ENCODE results near the gene UST. TPM values are rescaled to one million over a fixed set of nuclear protein-coding genes. Genes with fewer than 3 reads are reported as not detected.

UST gene
- total RNA-seq, 2 experiments from 2014 or later: 1.4 to 4.1 TPM

DNA sequence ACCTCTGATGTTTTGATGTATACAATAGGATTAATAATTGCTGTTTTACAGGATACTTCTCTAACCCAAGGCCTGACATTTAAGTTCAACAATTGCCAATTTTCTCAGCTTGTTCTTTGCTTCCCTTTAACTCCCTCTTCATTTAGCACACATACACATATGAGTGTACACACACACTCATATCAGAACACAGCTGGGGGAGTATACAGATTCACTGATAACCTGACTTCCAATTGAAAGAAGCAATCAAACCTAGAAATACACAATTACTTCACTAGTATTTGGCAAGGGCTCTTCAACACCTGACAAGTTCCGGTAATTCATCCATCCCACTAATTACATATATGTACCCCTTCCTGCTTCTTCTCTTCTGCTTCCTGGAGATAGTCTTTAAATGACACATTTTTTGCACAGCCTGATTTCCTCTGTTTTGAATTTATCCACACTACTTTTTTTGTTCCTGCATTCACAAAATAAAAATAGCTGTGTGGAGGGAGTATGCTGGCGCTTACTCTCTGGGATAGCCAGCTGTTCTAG, 11.2 kb downstream of the UST start:
- Histone ChIP-seq H3K4me2 (ENCODE audit: low read length) (peak overlapping the region; percentile 62), H3K9me2 (ENCODE audit: insufficient read depth, low read length) (no peaks in the 10 kb centered on the region), H3K27ac (ENCODE audit: low read depth, low read length, poor library complexity, severe bottlenecking) (peak overlapping the region; percentile 94), H2AFZ (ENCODE audit: low read length) (no peak overlapping the region; the same call in 1 of the 2 replicates), H4K20me1 (ENCODE audit: insufficient read depth, low read length) (no peaks in the 10 kb centered on the region), H3K4me1 (ENCODE audit: insufficient read depth, low read length, poor library complexity, severe bottlenecking) (peaks cover 62% of the 10 kb centered on the region), H3K79me2 (ENCODE audit: insufficient read depth, low read depth, low read length) (no peaks in the 10 kb centered on the region), H3K36me3 (ENCODE audit: insufficient read depth, low read length) (no peaks in the 10 kb centered on the region; the same call in 1 of the 2 replicates), H3K9me3 (ENCODE audit: low read length) (no peaks in the 10 kb centered on the region), H3K4me3 (ENCODE audit: low read depth, low read length, poor library complexity, severe bottlenecking) (peak overlapping the region; percentile 33)
- POLR2A ChIA-PET: interaction anchor here (0.6 to 1.4 kb wide), 6 partner anchors 9 to 832 kb away, joined by 3 to 4 read pairs (median 3); no protein-coding TSS in a partner anchor
- intact Hi-C loops (cut with micrococcal nuclease; ENCODE audit: unreplicated experiment): no loop called here
- CTCF ChIA-PET (ENCODE audit: unreplicated experiment): no interaction called here
- TF ChIP-seq EZH2phosphoT487 (IDR thresholded peaks at IDR 0.05; ENCODE audit: borderline replicate concordance, low read depth, low read length) (no peak), CTCF (conservative IDR thresholded peaks at IDR 0.05; ENCODE audit: low read length) (no peak)
- no peak for DNase-seq (ENCODE audit: low spot score)
- no TSS peak for BruUV-seq (replicated peaks)

DNA sequence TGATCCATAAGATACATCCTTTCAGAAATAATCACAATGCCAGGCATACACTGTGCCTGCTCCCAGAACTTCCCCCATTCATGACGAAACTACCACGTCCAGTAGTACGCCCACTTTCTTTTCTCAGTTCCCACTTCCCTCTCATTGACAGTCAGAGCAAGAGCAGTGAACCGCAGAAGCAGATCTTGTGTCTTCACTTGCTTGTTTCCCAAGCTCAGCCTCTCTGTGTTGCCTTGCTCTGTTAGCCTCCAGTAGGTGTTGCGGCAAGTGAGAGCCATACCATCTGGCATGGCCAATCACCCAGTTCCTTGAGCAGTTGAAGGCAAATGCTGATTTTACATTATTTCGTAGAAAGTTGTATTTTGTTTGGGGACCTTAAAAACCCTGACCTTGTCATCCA, 11.7 kb downstream of the UST start:
- POLR2A ChIA-PET: interaction anchor here (0.6 to 1.2 kb wide), 3 partner anchors 10 to 832 kb away, joined by 3 to 4 read pairs (median 3); no protein-coding TSS in a partner anchor
- Histone ChIP-seq H2AFZ (ENCODE audit: low read length) (peak overlapping the region; percentile 7; the same call in 1 of the 2 replicates), H3K79me2 (ENCODE audit: insufficient read depth, low read depth, low read length) (no peaks in the 10 kb centered on the region), H3K9me3 (ENCODE audit: low read length) (no peaks in the 10 kb centered on the region; the same call in 1 of the 2 replicates), H3K4me1 (ENCODE audit: insufficient read depth, low read length, poor library complexity, severe bottlenecking) (peaks cover 62% of the 10 kb centered on the region), H3K9me2 (ENCODE audit: insufficient read depth, low read length) (no peaks in the 10 kb centered on the region), H3K27ac (ENCODE audit: low read depth, low read length, poor library complexity, severe bottlenecking) (peak overlapping the region; percentile 94), H3K4me3 (ENCODE audit: low read depth, low read length, poor library complexity, severe bottlenecking) (peak overlapping the region; percentile 33), H4K20me1 (ENCODE audit: insufficient read depth, low read length) (no peaks in the 10 kb centered on the region), H3K4me2 (ENCODE audit: low read length) (peak overlapping the region; percentile 62), H3K36me3 (ENCODE audit: insufficient read depth, low read length) (no peaks in the 10 kb centered on the region; the same call in 1 of the 2 replicates)
- CTCF ChIA-PET (ENCODE audit: unreplicated experiment): interaction anchor here (0.5 kb wide), 1 partner anchor 11 kb away, joined by 3 read pairs; no protein-coding TSS in a partner anchor
- BruUV-seq (replicated peaks): no TSS peak
- TF ChIP-seq EZH2phosphoT487 (IDR thresholded peaks at IDR 0.05; ENCODE audit: borderline replicate concordance, low read depth, low read length) (no peak), CTCF (conservative IDR thresholded peaks at IDR 0.05; ENCODE audit: low read length) (no peak)
- intact Hi-C loops (cut with micrococcal nuclease; ENCODE audit: unreplicated experiment): no loop called here
- DNase-seq (ENCODE audit: low spot score): peak; percentile 95

DNA sequence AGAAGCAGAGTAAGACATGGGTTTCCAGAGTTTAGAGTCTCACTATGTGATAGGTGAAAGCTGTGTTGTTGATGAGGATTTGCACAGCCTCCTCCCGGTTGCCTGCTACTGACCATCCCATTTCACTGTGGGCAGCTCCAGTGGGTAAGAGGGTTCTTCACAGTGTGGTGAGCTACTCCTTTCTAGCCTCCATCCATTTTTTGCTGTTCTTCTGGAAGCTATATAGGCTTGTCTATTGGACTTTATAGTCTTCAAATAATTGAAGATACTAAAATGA, 13.4 kb downstream of the UST start:
- intact Hi-C loops (cut with micrococcal nuclease; ENCODE audit: unreplicated experiment): loop anchor here (5.0 kb wide), 1 partner anchor 707 kb away; no protein-coding TSS in a partner anchor
- H3K79me2 ChIP-seq (ENCODE audit: insufficient read depth, low read depth, low read length): no peaks in the 10 kb centered on the region
- peak overlapping the region; percentile 78 for H3K4me2 ChIP-seq (ENCODE audit: low read length)
- H3K9me2 ChIP-seq (ENCODE audit: insufficient read depth, low read length): no peaks in the 10 kb centered on the region
- CTCF ChIA-PET (ENCODE audit: unreplicated experiment): no interaction called here
- peak overlapping the region; percentile 94 for H3K27ac ChIP-seq (ENCODE audit: low read depth, low read length, poor library complexity, severe bottlenecking)
- H3K4me3 ChIP-seq (ENCODE audit: low read depth, low read length, poor library complexity, severe bottlenecking): peak overlapping the region; percentile 56
- POLR2A ChIA-PET: interaction anchor here (0.5 to 1.6 kb wide), 7 partner anchors 8 to 768 kb away, joined by 3 to 8 read pairs (median 3); no protein-coding TSS in a partner anchor
- TF ChIP-seq CTCF (conservative IDR thresholded peaks at IDR 0.05; ENCODE audit: low read length) (no peak), EZH2phosphoT487 (IDR thresholded peaks at IDR 0.05; ENCODE audit: borderline replicate concordance, low read depth, low read length) (no peak)
- H3K9me3 ChIP-seq (ENCODE audit: low read length): no peaks in the 10 kb centered on the region; the same call in 1 of the 2 replicates
- H2AFZ ChIP-seq (ENCODE audit: low read length): peak overlapping the region; percentile 31; the same call in 1 of the 2 replicates
- no TSS peak for BruUV-seq (replicated peaks)
- no peak for DNase-seq (ENCODE audit: low spot score)
- H4K20me1 ChIP-seq (ENCODE audit: insufficient read depth, low read length): no peaks in the 10 kb centered on the region
- peaks cover 62% of the 10 kb centered on the region for H3K4me1 ChIP-seq (ENCODE audit: insufficient read depth, low read length, poor library complexity, severe bottlenecking)
- no peaks in the 10 kb centered on the region; the same call in 1 of the 2 replicates for H3K36me3 ChIP-seq (ENCODE audit: insufficient read depth, low read length)

All from OCI-LY7 (cell line).